Left forelimb (tissue), 1 donor: Measurements from ENCODE around the gene PPEF1.
"Not testable (repeated sequence)": the region's sequence is repeated elsewhere in the genome, so short reads cannot be mapped to it uniquely, and the experiment has no call there.

Experiments used
- DNase-seq: peaks from one replicate; pipeline ENCODE4 v3.0.0-alpha.2; 2018; ENCODE audit warnings: low spot score

Gene PPEF1

DNA sequence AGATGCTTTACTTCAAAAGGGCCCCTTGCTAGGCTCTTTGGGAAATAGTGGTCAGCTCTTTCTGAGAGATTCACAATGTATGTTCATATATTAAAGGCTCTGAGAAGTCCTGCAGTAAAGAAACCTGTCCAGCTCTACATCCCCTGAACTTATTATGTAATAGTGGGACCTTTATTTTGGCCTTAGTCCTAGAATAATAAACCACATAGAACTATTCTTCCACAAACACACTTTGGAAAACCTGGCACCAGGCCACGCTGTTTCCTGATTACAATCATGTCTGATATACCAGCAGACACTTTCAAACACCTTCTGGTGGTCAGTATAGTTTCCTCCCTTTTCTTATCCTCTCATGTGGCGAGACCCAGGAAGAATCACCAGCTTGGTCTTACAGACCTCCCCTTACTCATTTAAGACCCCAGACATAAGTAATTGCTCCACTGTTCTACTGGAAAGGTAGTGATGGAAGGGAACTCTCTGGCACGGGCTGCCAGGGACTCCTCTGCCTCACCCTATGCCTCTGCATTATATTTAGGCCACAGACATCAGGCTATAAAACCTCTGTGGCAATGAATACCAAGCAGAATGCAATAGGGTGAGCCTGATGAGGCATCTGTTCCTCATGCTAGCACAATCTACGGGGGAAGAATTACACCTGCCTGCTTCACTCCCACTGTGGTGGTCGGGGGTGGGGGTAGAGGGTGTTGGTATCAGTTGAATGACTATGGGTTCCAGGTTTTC, 5.7 kb upstream of the PPEF1 start:
- DNase-seq: no peak

DNA sequence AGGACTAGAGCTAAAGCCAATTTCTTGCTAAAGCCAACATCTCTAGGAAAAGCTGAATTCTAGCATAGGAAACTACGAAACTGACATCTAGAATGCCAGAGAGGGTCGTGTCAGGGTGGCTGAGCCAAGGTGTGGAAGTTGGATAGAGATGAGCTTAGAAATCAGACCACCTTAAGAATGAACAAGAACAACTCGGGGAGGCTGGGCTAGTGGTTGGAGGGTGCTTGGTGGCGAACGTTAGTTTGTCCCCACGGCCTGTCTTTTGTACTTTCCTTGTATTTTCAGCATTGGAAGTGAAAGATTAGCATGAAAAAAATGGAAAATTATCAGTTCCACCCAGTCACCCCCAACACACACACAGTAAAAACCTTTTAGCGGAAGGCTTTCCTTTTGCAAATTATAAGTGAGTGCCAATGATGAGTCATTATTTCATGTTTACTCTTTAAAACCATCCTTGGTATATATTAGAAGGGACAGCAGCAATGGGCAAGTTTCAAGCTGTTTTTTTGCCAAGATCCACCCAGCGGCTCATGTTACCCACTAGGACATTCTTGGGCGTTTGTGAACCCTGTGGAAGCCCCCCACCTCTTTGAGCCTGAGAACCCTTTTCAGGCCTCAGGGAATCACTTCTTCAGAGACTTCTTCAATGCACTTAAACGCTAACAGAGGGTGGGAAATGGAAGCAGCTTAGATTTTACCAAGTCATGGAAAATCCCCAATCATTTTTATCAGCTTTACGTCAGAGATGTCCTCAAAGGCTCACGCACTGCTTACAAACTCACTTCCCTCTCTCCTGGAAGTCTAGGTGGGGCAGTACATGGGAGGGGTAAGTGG, 4.9 kb upstream of the PPEF1 start:
- DNase-seq: no peak

DNA sequence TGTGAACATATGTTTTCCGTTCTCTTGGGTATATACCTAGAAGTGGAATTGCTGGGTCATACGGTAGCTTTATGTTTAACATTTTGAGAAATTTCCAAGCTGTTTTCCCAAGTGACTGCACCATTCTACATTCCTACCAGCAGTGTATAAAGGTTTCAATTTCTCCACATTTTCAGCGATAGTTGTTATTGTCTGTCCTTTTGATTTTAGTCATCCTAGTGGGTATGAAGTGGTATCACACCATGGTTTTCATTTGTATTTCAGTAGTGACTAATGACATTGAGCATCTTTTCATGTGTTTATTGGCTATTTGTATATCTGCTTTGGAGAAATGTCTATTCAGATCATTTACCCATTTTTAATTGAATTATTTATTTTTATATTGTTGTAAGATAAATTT, 2.4 kb downstream of the PPEF1 start:
- DNase-seq: no peak

DNA sequence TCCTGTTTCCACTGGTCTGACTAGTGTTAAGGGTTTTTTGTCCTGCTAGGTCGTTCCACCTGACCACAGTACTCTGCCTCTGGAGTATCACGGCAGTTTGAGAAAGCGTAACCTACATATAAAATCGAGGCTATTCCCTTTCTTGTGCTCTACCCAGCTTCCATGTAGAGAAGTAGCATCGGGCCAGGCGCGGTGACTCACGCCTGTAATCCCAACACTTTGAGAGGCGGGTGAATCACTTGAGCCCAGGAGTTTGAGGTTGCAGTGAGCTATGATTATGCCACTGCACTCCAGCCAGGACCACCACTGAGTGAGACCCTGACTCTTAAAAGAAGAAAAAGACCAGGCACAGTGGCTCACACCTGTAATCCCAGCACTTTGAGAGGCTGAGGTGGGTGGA, 7.5 kb downstream of the PPEF1 start:
- DNase-seq: no peak

DNA sequence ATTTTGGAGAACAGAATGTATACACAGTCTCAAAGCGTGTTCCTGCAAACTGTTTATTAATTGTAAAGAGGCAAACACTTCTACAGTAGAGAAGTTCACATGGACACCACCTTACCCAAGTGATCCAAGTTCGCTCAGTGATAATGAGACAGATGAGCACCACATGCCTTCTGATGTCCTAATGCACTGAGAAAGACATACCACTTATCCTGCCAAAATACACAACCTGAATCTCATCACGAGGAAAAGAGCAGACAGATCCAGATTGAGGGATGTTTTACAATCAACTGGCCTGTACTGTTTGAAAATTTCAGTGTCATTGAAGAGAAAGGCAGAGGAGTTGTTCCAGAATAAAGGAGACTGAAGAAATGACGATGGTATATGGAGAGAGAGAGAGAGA, 12.4 kb downstream of the PPEF1 start:
- no peak for DNase-seq

DNA sequence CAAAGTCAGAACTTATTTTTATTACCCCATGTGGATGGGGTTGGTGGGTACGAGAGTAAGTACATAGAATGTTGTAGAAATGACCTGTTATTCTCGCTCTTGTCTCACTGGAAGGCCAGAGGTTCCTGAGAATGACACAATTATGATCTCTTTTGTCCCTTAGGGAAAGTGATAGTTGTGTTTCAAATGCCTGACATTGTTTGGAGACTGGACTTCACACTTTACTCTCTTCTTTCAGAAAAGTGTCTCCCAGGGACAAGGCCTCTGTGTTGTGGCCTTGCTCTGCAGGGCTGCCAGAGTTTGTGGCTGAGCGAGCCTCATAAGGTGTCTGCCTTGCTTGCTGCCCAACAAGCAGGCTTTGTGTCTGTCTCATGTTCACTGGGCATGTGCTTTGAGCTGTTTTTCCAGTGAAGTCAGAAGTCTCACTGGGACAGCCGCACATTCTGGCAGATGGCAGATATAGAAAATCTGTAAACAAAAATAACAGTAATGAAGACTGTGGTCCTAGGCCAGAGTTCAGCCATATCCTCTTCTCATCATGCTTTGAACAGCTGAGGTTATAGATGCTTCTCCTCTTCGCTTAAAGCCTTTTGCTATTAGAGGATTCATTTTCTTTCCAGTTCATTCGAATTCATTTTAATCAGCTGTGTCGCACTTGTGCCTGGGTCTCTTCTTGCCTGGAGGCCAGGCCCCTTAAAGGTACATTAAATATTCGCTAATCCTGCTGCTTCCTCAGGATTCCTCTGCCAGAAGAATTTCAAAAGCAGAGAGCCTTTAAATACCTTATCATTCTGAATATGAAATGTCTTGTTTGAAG, 14.4 kb downstream of the PPEF1 start:
- DNase-seq: no peak

DNA sequence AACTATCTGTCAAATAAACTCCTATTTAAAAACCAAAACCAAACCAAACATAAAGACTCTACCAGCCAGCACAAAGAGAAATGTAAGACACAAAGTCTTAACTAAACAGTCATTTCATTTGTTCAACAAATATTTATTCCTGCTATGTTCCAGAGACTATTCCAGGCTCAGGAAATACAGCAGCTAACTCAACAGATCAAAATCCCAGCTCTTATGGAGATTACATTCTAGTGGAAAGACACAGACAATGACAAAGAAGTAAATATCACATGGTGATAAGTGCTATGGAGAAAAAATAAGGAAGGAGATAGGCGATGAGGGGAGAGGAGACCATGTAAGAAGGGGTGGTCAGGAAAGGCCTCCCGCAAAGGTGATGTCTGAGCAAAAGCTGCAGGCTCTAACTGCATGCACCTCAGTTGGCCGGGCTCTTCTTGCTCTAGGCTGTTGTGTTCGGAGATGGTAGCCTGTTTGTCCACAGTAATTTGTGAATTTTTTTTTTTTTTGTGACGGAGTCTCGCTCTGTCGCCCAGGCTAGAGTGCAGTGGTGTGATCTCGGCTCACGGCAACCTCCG, 15.1 kb downstream of the PPEF1 start:
- DNase-seq: no peak

DNA sequence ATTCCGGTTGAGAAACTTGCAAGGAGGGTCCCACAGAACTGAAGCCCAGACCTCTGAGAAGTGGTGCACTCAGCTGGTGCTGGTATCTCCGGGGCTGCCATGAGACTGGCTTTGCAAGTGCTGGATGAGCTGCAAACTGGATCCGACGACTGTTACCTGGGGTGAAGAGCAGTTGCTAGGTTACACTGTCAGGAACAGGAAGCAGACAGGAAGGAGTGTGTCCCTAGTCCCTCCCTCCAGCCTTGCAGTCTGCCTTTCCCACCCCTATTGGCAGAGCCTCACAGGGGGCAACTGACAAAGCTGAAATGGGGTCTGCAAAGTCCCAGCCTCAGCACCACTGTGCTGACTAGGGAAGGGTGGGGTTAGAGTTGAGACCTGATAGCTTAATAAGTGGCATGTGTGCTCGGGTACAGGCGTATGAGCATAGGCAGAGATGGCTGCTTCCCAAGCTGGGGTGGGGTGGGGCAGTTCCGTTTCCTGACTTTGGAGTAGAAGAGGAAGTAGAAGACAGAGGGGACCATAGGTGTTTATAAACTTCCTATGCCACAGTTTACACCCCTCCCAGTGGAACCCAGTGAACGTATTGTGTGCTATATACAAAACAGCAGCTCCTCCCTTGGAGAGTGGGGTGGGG, 18.0 kb downstream of the PPEF1 start:
- DNase-seq: no peak

DNA sequence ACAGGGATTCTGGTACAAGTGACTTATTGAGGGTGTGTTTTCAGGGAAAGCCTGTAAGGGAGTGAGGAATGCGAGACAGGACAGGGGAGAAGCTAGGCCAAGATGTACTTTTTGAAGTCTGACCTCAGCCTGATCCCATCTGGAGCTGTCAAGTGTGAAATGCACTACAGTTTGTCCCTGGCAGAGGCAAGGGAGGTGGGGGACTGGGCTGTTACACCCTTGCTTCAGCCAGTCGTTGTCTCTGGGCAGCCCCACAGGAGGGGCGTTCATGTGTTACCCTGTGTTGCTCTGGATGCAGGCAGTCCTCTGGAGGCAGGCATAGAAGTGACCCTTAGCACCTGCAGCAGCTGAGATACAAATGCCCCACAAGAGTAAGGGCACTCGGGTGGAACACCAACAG, 25.8 kb downstream of the PPEF1 start:
- no peak for DNase-seq

DNA sequence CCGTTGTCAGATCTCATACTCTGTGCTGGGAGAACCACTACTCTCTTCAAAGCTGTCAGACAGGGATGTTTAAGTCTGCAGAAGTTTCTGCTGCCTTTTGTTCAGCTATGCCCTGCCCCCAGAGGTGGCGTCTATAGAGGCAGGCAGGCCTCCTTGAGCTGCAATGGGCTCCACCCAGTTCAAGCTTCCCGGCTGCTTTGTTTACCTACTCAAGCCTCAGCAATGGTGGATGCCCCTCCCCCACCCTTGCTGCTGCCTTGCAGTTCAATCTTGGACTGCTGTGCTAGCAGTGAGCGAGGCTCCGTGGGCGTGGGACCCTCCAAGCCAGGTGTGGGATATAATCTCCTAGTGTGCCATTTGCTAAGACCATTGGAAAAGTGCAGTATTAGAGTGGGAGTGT, 32.2 kb downstream of the PPEF1 start:
- not testable (repeated sequence) for DNase-seq

DNA sequence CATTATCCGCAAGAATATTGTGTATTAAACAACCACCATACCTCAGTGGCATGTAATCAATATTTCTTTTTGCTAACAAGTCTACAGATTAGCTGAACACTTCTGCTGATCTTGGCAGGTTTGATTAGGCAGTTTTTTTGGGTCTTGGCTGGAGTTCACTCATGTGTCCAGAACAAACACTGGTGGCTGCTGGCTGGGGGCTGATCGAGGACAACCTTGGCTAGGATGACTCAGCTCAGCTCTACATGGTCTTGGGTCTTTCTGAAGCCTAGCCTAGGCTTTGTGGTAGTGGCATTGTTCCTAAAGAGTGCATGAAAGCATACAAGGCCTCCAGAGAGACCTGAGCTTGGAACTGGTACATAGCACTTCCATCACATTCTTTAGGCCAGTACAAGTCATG, 41.1 kb downstream of the PPEF1 start:
- no peak for DNase-seq

DNA sequence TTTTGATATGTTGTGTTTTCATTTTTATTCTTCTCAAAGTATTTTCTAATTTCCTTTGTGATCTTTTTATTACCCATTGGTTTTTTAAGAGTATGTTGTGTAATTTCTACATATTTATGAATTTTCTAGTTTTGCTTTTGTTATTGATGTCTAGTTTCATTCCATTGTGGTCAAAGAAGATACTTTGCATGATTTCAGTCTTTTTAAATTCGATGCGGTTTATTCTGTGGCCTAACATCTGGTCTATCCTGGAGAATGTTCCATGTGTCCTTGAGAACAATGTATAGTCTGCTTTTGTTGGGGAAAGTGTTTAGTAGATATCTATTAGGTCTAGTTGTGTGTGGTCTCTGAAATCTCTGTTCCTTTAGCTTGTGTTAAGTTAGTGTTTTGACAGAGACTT, 46.2 kb downstream of the PPEF1 start:
- DNase-seq: no peak

DNA sequence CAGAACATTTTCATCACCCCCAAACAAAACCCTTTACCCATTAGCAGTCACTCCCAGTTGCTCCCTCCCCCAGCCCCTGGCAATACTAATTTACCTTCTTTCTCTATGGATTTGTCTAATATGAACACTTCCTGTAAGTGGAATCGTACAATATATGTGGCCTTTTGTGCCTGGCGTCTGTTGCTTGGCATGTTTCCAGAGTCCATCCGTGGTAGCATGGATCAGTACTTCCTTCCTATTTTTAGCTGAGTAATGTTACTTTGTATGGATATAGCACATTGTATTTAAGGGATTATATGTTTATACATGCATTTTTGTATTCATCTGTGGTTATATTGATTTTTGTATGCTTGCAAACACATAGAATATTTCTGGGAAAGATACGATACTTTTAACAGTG, 48.2 kb downstream of the PPEF1 start:
- no peak for DNase-seq

DNA sequence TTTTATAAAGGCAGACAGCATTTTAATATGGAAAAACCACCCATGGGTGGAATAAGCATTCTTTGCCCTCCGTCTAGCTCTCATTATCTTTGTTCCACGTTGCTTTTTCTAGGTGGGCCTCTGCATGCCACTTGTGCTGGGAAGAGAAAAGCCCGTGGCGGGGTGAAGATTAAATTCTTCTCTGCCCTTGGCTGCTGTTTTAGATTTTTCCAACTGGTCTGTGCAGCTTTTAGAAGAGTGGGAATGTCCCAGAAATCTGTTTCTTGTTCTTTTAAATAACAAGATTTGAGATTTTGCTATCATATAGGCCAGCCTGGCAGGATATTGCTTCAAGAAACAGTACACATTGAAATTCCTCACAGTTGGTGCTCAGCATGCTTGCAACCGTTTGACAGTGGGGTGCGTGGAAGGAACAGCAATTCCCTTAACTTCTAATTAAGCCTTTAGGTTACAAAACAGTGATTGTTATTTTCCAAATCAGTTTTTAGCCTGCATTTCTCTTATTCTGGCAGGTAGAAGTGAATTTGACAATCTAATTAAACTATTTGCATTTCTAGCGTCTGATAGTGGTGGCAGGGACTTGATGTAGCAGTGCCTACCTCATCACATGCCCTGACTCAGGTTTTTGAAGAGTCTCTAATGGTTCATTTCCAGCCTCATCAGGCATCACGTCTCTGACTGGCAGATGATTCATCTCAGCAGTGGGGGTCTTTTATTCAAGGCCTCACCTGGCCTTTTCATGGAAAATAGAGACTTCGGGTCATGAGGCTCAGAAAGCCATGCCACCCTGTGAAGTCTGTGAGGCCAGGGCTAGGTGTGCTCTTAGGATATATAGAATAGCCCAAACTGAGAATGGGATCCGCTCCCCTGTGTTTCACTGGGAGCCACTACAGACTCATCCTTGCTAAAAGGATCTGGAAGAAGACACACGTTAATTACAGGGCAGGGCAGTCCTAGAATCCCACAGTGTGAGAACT, 50.8 kb downstream of the PPEF1 start:
- DNase-seq: no peak

DNA sequence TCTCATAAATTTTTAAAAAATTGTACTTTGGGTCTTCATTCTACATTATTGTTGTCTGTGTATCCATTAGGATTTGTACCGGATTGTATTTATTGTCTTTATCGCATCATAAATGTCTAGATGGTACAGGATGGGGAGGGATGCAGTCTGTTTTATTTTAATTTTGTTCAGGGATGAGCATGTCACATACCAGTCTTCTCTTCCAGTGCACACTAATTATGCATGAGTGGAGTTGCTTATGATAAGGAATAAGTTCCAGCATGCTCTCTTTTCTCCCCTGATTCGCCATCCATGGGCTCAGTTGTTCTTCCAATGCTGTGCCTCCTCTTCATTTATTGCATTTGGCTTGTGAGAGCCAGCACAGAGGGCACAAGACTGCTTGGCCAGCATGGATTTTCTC, 54.3 kb downstream of the PPEF1 start:
- no peak for DNase-seq

DNA sequence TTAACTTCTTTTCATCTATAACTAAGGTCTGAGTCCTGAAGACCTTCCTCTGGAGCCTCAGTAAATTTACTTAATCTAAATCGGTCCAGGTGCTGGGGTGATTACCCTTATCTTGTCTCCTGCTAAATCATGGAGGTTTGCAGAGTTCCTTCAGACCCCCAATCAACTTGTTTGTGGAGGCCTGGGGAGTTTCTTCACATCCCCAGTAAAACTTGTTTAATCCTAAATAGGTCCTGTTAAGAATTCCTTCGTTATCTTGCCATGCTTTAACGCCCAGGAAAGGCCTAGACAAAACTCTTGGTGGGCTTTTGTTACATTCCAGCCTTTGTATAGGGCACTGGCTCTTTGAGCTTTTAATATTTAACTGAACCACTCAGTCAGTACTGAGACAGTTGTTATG, 55.7 kb downstream of the PPEF1 start:
- DNase-seq: not testable (repeated sequence)

DNA sequence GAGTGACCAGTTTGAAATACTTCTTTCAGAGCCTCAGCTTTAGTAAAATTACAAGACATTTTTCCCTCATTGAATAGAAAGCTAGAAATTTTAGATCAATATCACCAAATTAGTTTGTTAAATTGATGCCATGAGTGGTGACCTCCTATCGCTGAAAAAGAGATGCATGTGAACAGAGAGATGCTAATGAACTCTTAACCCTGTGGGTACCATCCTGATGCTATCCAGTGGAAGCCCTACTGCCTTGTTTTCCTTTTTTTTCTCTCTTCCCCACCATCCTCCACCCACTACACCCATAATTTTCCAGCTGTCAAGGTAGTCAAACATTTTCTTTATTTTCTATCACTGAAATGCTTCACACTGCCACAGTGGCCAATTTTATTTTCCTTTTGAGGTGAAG, 61.9 kb downstream of the PPEF1 start:
- no peak for DNase-seq

DNA sequence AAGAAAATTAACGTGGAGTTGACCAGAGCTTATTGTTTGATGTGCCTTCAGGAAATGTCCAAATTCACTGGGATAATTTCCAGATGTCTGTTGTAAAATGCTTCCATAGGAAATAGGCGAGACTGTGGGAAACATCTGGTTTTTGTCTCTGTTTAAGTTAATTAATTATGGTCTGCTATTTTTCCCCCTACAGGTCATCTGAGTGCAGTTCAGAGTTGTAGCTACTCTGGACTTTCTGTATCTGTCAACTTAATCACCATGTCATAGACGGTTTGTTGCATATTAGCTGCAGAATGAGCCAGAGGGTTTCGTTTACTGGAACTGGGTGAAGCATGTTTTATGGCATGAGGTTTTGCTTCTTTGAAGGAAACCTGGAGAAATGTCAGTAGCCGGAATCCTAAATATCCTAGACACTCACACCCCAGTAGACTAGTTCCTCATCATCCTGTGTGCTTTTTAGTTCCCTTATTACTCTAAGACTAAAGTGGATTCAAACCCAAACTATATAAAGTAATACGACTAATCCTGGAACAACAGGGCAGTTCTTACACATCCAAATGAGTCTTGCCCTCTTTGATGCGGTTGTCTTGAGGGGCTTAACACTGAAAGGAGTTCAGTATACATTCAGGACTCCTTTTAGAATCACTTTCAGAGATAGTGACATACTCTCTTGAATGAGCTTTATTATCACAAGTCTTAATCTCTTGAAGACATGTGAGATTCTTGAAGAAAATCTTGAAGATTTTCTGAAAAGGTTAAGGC, 62.5 kb downstream of the PPEF1 start:
- DNase-seq: no peak

DNA sequence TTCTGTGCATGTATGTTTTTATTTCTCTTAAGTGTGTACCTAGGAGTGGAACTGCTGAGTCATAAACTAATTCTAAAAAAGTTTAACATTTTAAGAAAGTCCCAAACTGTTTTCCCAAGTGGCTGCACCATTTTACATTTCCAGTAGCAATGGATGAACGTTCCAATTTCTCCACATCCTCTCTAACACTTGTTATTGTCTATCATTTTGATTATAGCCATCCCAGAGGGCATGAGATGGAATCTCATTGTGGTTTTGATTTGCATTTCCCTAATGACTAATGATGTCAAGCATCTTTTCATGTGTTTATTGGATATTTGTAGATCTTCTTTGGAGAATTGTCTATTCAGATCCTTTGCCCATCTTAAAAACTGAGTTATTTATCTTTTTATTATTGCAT, 82.5 kb downstream of the PPEF1 start:
- no peak for DNase-seq

DNA sequence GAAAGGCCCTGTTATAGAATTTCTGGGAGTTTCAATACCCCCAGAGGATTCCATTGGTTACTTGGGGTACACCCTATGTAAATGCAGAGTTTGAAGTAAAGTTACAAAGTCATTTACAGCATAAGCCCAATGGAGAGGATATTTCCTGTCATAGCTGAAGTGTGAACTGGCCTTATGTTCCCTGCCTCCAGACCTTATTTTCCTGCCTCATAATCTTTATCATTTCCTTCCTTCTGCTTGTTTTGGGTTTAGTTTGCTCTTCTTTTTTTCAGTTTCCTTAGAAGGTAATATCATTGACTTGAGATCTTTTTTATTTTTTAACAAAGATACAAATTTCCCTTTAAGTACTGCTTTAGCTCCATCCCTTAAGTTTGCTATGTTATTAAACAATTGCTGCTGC, 85.4 kb downstream of the PPEF1 start:
- no peak for DNase-seq
